Hematopoietic multipotent progenitor cell (in vitro differentiated cells): Measurements from ENCODE around the gene LIPE. TPM values are rescaled to one million over a fixed set of nuclear protein-coding genes. Genes with fewer than 3 reads are reported as not detected.
"Not testable (repeated sequence)": the region's sequence is repeated elsewhere in the genome, so short reads cannot be mapped to it uniquely, and the experiment has no call there.

Source experiments
- DNase-seq, 3 donors: peaks; one replicate each; pipeline ENCODE4 v3.0.0-alpha.2; 2011 to 2015; ENCODE audit warnings: low read depth in 2 of 3, low spot score in 2 of 3
- total RNA-seq: library from RNA; depleted of rRNA; stranded (reverse); fragments of >200 nt; gene quantifications from one replicate; pipeline ENCODE4 v1.2.3, GENCODE V29; 2012

Gene LIPE
- 9.2 TPM for total RNA-seq

- no peak for DNase-seq
Measured at GRCh38 chr19:42427313-42427712, at the start of gene LIPE. TSS of gene LIPE (minus strand) at chr19:42427388. CDS start at chr19:42427149, 239 bp downstream.

- DNase-seq: no peak
Measured at GRCh38 chr19:42475366-42475765, 48.2 kb upstream of the LIPE start.

- DNase-seq: no peak
Measured at GRCh38 chr19:42474743-42475142, 47.6 kb upstream of the LIPE start.

- DNase-seq: no peak
Measured at GRCh38 chr19:42473686-42474085, 46.5 kb upstream of the LIPE start.

- DNase-seq: no peak
Measured at GRCh38 chr19:42472402-42473147, 45.4 kb upstream of the LIPE start.

- no peak for DNase-seq
Measured at GRCh38 chr19:42471554-42472249, 44.5 kb upstream of the LIPE start.

- DNase-seq: peak in 2 of 3 donors; percentile 40 to 51
Measured at GRCh38 chr19:42469311-42470235, 42.4 kb upstream of the LIPE start.

GRCh38 chr19:42468273-42468796 lies 41.1 kb upstream of the LIPE start:
- no peak for DNase-seq

GRCh38 chr19:42467183-42467760 lies 40.1 kb upstream of the LIPE start:
- peak in 1 of 3 donors; percentile 23 for DNase-seq

- no peak for DNase-seq
Measured at GRCh38 chr19:42466521-42467182, 39.5 kb upstream of the LIPE start.

- DNase-seq: no peak
Measured at GRCh38 chr19:42465827-42466280, 38.7 kb upstream of the LIPE start.

GRCh38 chr19:42461700-42462324 lies 34.6 kb upstream of the LIPE start:
- no peak for DNase-seq

GRCh38 chr19:42461231-42461630 lies 34.0 kb upstream of the LIPE start:
- DNase-seq: not testable (repeated sequence)

- no peak for DNase-seq
Measured at GRCh38 chr19:42459926-42460325, 32.7 kb upstream of the LIPE start.

- no peak for DNase-seq
Measured at GRCh38 chr19:42455621-42456081, 28.5 kb upstream of the LIPE start.

GRCh38 chr19:42455086-42455485 lies 27.9 kb upstream of the LIPE start:
- DNase-seq: no peak

- DNase-seq: peak in 1 of 3 donors; percentile 16
Measured at GRCh38 chr19:42452590-42452989, 25.4 kb upstream of the LIPE start.

- peak; percentile 81 to 90 (median 83) for DNase-seq
Measured at GRCh38 chr19:42450314-42450934, 23.2 kb upstream of the LIPE start.

- not testable (repeated sequence) for DNase-seq
Measured at GRCh38 chr19:42448306-42448705, 21.1 kb upstream of the LIPE start.
